OCI-LY3 (cell line): Measurements from ENCODE around the gene TSPAN9.

ENCODE experiments used
- H2AFZ ChIP-seq: fragments of 200-600, 300-600 bp; shearing (Covaris generic); 2 replicates; pipeline ENCODE4 v1.6.0; 2014; ENCODE audit warnings: antibody characterized with exemption, low read depth, low read length
- H3K27ac ChIP-seq: fragments of 200-600, 300-600 bp; sonication (generic); 2 replicates; pipeline ENCODE4 v1.5.1; 2014; ENCODE audit warnings: mild to moderate bottlenecking, low read length, moderate library complexity, mixed read lengths
- H3K27me3 ChIP-seq: fragments of 200-600, 300-600 bp; sonication (generic); 2 replicates; pipeline ENCODE4 v1.6.1; 2014; ENCODE audit warnings: low read depth, low read length, mixed read lengths
- H3K36me3 ChIP-seq: fragments of 200-600, 300-600 bp; sonication (generic); replicated peaks from 2 replicates; pipeline ENCODE3; 2014; ENCODE audit warnings: low read depth, low read length, mixed read lengths
- H3K4me1 ChIP-seq: fragments of 300-600, 200-600 bp; sonication (generic); 2 replicates; pipeline ENCODE4 v1.6.1; 2014; ENCODE audit warnings: low read length, mixed read lengths
- H3K4me2 ChIP-seq: fragments of 200-600, 300-600 bp; sonication (generic); 2 replicates; pipeline ENCODE4 v1.6.1; 2014; ENCODE audit warnings: low read length, mixed read lengths
- H3K4me3 ChIP-seq: fragments of 300-600, 200-600 bp; sonication (generic); 2 replicates; pipeline ENCODE4 v1.5.1; 2014; ENCODE audit warnings: antibody characterized with exemption, mild to moderate bottlenecking, low read length, moderate library complexity
- H3K79me2 ChIP-seq: fragments of 300-600, 200-600 bp; shearing (Covaris generic); 2 replicates; pipeline ENCODE4 v1.6.1; 2014; ENCODE audit warnings: mild to moderate bottlenecking, low read length, mixed read lengths
- H3K9ac ChIP-seq: fragments of 300-600, 200-600 bp; shearing (Covaris generic); 2 replicates; pipeline ENCODE4 v1.6.0; 2014; ENCODE audit warnings: mild to moderate bottlenecking, low read length, moderate library complexity
- H3K9me3 ChIP-seq: fragments of 200-600, 300-600 bp; shearing (Covaris generic); 2 replicates; pipeline ENCODE4 v1.6.1; 2014; ENCODE audit warnings: low read length, mixed read lengths; ENCODE audit not compliant: insufficient read depth
- H4K20me1 ChIP-seq: fragments of 200-600, 300-600 bp; sonication (generic); 2 replicates; pipeline ENCODE4 v1.6.1; 2016; ENCODE audit warnings: low read length, mixed read lengths; ENCODE audit not compliant: insufficient read depth
- EZH2phosphoT487 ChIP-seq: fragments of 200-600 bp; shearing (Covaris generic); IDR thresholded peaks from 2 replicates; pipeline ENCODE4 v1.6.1; 2018; ENCODE audit warnings: antibody characterized with exemption, mixed run types, low read depth
- TF ChIP-seq, protein P1 (sequence below): fragments of 200-600, 300-600 bp; sonication (generic); IDR thresholded peaks from 2 replicates; pipeline ENCODE4 v1.5.1; 2014; ENCODE audit warnings: antibody characterized with exemption, low read length, low read depth

The TSPAN9 gene

DNA sequence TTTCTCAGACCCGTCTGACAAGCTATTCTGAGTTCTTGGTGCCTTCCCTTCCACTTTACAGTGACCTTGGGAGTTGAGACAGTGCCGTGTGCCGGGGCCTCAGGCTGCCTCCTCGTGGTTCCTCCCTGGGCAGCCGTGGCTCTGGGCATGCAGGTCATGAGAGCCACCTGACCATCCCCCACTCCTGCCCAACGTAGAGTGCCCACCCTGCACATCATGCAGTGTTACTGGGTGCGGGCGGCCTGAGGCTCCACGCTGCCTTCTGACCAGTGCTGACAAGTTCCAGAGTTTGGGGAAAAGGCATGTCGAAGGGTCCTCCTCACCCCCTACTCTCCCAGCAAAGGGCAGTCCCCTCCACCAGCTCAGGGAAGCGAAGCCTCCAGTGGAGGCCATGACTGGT, 190.5 kb downstream of the TSPAN9 start:
- Histone ChIP-seq H4K20me1 (no peaks in the 10 kb centered on the region; the same call in 1 of the 2 replicates), H3K36me3 (no peaks in the 10 kb centered on the region), H3K27ac (no peak overlapping the region), H3K79me2 (no peaks in the 10 kb centered on the region), H2AFZ (no peak overlapping the region), H3K4me1 (no peaks in the 10 kb centered on the region), H3K9ac (no peak overlapping the region), H3K4me3 (no peak overlapping the region), H3K4me2 (no peak overlapping the region), H3K27me3 (peaks cover 33% of the 10 kb centered on the region), H3K9me3 (no peaks in the 10 kb centered on the region)
- TF ChIP-seq, protein P1, sequence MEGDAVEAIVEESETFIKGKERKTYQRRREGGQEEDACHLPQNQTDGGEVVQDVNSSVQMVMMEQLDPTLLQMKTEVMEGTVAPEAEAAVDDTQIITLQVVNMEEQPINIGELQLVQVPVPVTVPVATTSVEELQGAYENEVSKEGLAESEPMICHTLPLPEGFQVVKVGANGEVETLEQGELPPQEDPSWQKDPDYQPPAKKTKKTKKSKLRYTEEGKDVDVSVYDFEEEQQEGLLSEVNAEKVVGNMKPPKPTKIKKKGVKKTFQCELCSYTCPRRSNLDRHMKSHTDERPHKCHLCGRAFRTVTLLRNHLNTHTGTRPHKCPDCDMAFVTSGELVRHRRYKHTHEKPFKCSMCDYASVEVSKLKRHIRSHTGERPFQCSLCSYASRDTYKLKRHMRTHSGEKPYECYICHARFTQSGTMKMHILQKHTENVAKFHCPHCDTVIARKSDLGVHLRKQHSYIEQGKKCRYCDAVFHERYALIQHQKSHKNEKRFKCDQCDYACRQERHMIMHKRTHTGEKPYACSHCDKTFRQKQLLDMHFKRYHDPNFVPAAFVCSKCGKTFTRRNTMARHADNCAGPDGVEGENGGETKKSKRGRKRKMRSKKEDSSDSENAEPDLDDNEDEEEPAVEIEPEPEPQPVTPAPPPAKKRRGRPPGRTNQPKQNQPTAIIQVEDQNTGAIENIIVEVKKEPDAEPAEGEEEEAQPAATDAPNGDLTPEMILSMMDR: no peak
- no peak for TF ChIP-seq EZH2phosphoT487

DNA sequence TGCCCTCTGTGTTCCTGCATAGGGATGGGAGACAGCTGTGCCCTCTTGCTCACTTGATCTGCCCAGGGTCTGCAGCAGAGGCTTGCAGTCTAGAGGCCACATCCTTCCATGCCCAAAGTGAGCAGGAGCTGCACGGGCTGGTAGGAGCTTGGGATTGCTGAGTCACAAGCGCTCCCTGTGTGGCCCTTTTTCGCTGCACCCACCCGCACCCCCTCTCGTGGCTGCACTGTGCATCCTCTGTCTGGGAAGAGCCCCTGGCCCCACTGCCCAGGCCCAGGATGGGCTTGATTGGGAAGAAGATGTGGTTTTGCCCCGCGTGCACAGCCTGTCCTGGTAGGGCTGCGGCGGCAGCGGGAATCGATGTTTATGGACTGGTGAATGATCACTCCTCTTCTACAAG, 192.4 kb downstream of the TSPAN9 start:
- Histone ChIP-seq H3K4me1 (no peaks in the 10 kb centered on the region), H3K4me3 (no peak overlapping the region), H3K27ac (no peak overlapping the region), H3K9ac (no peak overlapping the region), H3K36me3 (no peaks in the 10 kb centered on the region), H3K79me2 (no peaks in the 10 kb centered on the region), H3K4me2 (no peak overlapping the region), H2AFZ (no peak overlapping the region), H4K20me1 (no peaks in the 10 kb centered on the region; the same call in 1 of the 2 replicates), H3K9me3 (no peaks in the 10 kb centered on the region), H3K27me3 (peaks cover 40% of the 10 kb centered on the region)
- TF ChIP-seq, protein P1: no peak
- no peak for TF ChIP-seq EZH2phosphoT487

DNA sequence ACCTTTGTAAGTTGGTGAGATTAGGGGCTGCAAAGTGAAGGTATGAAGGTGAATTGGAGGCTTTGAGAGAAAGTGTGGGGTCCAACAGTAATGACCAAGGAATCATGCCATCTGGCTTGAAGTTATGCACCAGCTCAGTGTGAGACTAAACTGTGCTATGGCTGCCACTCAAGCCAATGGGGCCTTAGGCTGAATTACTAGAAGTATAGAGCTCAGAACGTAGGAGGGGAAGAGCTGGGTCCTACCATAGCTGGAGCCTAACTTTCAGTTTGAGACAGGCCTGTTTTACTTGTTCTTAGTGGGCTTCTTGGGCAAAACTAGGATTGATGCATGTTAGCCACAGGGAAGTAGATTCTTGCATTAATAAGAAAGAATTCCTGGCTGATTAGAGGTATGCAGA, 194.0 kb downstream of the TSPAN9 start:
- H3K36me3 ChIP-seq: no peaks in the 10 kb centered on the region
- no peaks in the 10 kb centered on the region for H3K79me2 ChIP-seq
- no peak overlapping the region for H2AFZ ChIP-seq
- no peak overlapping the region for H3K27ac ChIP-seq
- H3K27me3 ChIP-seq: peaks cover 39% of the 10 kb centered on the region
- no peak overlapping the region for H3K4me2 ChIP-seq
- no peak overlapping the region for H3K4me3 ChIP-seq
- H3K9me3 ChIP-seq: no peaks in the 10 kb centered on the region
- no peaks in the 10 kb centered on the region; the same call in 1 of the 2 replicates for H4K20me1 ChIP-seq
- H3K9ac ChIP-seq: no peak overlapping the region
- peaks cover 4% of the 10 kb centered on the region; the same call in 1 of the 2 replicates for H3K4me1 ChIP-seq
- no peak for TF ChIP-seq EZH2phosphoT487
- TF ChIP-seq, protein P1: no peak

DNA sequence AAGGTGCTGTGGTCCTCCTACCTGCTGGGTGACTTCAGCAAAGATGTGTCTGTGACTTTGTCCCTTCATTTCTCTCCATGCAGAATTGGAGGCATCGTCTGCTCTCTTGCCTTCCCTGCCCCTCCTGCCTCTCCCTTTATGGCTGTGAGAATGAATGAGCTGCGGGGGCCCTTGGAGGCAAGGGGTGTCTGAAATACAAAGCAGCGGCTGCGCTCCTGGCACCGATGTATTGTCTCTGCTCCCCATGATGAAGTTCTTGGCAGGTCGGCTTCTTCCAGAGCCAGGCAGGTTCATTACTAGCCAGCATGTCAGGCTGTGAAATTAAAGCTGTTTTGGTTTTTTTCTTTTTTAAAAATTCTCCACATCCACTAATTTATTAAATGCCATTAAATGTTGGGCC, 194.5 kb downstream of the TSPAN9 start:
- no peaks in the 10 kb centered on the region for H3K9me3 ChIP-seq
- no peak overlapping the region for H3K9ac ChIP-seq
- no peak for TF ChIP-seq EZH2phosphoT487
- TF ChIP-seq, protein P1: no peak
- no peak overlapping the region for H3K27ac ChIP-seq
- no peaks in the 10 kb centered on the region for H3K79me2 ChIP-seq
- H3K4me1 ChIP-seq: peaks cover 4% of the 10 kb centered on the region; the same call in 1 of the 2 replicates
- peaks cover 39% of the 10 kb centered on the region for H3K27me3 ChIP-seq
- H2AFZ ChIP-seq: no peak overlapping the region
- H3K4me2 ChIP-seq: no peak overlapping the region
- H4K20me1 ChIP-seq: no peaks in the 10 kb centered on the region; the same call in 1 of the 2 replicates
- H3K36me3 ChIP-seq: no peaks in the 10 kb centered on the region
- no peak overlapping the region for H3K4me3 ChIP-seq
